HG02678 (cell line): ENCODE results near the gene PEPD.
"Not testable (repeated sequence)": the region's sequence is repeated elsewhere in the genome, so short reads cannot be mapped to it uniquely, and the experiment has no call there.

Experiments
- ATAC-seq: cut with Tn5 transposase; IDR thresholded peaks from one replicate; pipeline ENCODE4 v1.9.1; 2021; ENCODE audit warnings: mild to moderate bottlenecking, moderate library complexity; ENCODE audit not compliant: unreplicated experiment

PEPD gene

DNA sequence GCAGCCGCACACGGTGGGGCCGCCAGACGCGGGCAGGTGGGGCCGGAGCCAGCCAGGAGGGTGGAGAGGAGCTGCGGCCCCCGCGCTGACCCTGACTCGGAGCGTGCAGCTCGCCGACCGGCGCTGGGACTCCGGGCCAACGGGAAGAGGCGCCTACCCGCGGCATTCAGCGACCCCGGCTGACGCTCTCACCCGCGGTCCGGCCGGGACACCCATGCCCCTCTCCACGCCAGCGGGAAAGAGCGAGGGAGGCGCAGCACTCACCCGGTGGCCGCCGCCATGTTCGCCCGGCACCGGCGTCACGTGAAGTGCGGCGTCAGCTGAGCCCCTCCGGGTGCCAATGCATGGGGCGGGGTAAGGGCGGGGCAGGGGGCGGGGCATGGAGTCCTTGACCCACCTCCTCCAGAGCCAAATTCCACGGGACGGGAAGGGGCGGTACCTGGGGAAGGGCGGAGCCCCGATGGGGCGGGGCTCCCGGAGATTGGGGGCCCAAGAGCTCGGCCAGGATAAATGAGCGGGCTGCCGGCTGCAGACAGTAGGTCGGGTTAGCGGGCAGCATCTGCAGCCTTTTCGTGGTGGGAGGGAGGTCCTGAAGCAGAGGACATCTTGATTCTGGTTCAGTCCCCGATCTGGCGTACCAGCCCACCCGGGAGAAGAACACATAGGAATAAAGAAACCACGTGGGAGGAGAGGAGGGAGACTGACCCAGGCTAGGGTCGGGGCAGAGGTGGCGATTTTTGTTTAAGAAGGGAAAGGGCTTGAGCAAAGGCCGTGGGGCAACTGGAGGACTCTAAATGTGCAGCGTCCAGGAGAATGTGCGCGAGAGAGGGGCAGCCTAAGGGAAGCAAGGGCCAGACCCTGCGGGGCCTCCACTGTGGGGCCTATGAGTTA is at the start of gene PEPD:
Gene PEPD (minus strand): TSS at position 312 of the 891 bp plus-strand sequence. CDS start 31 bp downstream, at position 281.
- ATAC-seq: peak; percentile 94

GRCh38 chr19:33569821-33570220 is 48.2 kb upstream of the PEPD start:
- ATAC-seq: no peak

GRCh38 chr19:33568706-33569105 is 47.1 kb upstream of the PEPD start:
- ATAC-seq: no peak

- ATAC-seq: no peak
These were observed 43.3 kb upstream of the PEPD start for GRCh38 chr19:33564836-33565338.

- ATAC-seq: no peak
These were observed 41.0 kb upstream of the PEPD start for GRCh38 chr19:33562636-33563035.

- ATAC-seq: not testable (repeated sequence)
These were observed 40.1 kb upstream of the PEPD start for GRCh38 chr19:33561666-33562065.

GRCh38 chr19:33561261-33561660 is 39.7 kb upstream of the PEPD start:
- no peak for ATAC-seq

GRCh38 chr19:33559996-33560395 is 38.4 kb upstream of the PEPD start:
- ATAC-seq: no peak

- ATAC-seq: no peak
These were observed 37.3 kb upstream of the PEPD start for GRCh38 chr19:33558856-33559255.

- no peak for ATAC-seq
These were observed 36.6 kb upstream of the PEPD start for GRCh38 chr19:33558151-33558550.

GRCh38 chr19:33557720-33558119 is 36.1 kb upstream of the PEPD start:
- ATAC-seq: no peak

DNA sequence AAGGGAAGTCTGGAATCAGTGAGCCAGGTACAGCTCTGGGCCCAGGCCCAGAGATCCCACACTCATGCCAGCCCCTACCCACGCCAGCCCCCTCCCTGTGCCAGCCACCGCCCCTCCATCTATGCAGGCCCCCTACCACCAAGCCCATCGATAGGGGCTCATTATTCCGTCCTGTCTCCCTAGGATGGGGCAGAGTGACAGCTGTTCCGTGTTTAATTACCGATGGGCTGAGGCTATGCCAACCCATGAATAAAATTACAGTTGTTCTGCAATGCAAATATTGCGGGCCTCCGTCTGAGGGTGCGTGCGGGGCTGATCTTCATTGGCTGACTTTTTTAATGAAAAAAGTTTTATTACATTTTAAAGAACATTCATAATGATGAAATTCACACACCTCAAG is 35.6 kb upstream of the PEPD start:
- no peak for ATAC-seq

- no peak for ATAC-seq
These were observed 34.7 kb upstream of the PEPD start for GRCh38 chr19:33556261-33556660.

DNA sequence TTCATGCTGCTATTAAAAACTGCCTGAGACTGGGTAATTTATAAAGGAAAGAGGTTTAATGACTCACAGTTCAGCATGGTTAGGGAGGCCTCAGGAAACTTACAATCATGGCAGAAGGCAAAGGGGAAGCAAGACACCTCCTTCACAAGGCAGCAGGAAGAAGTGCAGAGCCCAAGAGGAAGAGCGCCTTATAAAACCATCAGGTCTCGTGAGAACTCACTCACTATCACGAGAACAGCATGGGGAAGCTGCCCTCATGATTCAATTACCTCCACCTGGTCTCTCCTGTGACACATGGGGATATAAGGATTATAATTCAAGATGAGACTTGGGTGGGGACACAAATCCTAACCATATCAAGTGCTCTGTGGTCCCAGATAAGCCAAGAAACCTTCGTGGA is 34.1 kb upstream of the PEPD start:
- ATAC-seq: not testable (repeated sequence)

- ATAC-seq: no peak
These were observed 33.2 kb upstream of the PEPD start for GRCh38 chr19:33554821-33555220.

DNA sequence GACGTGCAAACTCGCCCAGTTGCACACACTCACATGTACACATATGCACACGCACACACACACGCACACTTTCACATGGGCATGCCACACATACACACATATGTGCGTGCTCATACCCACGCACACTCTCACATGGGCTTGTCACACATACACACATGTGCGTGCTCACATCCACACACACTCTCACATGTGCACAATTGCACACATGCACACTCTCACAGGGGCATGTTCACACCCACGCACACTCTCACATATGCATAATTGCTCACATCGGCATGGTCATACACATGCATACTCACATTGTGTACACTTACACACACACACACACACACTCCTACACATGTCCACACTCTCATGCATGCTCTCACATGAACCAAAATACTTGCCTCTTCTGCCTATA is 32.8 kb upstream of the PEPD start:
- ATAC-seq: no peak

DNA sequence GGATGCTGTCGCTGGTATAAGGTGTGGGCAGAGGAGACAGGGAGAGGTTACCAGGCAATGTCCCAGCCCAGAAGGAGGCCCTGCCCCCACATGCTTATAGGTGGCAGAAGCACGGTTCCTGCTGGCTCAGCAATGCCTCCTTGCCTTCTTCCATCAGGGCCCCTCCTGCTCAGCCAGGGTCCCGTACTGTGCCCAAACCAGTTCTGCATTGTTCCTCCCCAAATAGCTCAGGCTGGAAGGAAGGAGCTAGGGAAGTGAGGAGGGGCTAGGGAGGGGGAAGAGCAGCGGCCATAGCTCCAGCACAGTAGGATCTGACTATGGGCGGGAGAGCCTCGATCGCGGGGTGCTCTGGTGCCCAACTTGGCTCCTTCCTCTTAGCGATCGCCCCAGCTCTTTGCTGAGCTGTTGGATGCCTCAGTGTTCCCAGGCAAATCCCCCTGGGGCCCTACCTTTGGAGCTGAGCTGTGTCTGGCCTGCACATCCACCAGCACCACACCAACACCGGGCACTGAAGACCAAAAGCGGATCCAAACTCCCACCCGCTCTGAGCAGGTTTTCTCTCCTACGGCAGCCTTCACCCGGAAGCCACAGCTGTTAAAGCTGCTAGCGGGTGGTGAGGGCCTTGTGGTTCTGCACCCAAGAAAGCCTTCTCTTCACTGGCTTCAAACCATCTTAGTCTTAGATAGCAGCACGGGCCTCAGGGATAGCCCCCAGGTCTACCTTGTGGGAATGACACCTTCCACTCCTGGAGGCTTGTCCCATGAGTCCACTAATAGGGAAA is 32.1 kb upstream of the PEPD start:
- no peak for ATAC-seq

DNA sequence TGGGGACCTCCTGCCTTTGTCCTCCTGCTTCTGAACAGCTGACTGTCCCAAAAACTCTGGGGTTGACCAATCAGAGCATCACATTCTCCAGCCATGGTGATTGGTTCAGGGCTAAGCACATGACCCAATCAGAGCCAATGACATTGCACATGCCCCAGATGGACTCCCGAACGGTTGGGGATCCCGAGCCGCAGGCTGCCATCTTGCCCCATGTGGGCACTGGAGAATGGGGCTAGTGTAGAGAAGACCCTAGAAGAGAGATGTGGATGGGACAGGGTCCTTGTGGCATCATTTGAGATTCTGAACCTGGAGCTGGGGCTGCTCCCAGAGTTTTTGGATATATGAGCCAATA is 31.3 kb upstream of the PEPD start:
- no peak for ATAC-seq

DNA sequence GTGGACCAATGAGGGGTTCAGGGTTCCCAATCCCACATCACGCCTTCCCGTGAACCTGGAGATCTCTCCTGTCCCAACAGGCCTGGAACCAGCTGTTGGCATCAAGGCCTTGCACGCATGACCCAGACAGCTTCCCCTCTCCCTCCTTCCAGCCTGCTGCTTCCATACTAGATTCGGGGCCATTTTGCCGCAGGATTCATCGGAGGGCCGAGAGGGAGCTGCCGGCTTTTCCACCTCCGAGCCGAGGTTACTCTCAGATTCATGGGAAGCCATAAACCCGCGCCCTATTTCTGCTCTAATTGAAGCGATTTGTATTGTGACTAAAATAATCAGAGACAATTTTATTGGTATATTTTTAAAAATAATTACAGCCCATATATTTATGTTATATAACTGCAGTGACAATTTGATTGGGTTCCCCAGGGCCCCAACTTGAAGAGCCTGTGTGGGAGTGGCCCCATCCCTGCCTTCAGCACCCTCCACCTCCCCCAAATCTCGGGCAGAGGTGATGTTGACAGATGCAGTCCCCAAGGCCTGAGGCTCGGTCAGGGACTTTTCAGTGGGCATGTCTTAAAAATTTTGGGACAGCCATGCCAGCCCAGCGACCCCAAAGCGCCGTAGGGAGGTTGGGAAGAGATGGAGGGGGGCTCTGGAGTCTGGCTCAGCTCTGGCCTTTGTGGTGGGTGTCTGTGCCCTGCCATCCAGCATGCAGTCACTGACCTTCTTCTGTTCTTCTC is 30.8 kb upstream of the PEPD start:
- no peak for ATAC-seq

DNA sequence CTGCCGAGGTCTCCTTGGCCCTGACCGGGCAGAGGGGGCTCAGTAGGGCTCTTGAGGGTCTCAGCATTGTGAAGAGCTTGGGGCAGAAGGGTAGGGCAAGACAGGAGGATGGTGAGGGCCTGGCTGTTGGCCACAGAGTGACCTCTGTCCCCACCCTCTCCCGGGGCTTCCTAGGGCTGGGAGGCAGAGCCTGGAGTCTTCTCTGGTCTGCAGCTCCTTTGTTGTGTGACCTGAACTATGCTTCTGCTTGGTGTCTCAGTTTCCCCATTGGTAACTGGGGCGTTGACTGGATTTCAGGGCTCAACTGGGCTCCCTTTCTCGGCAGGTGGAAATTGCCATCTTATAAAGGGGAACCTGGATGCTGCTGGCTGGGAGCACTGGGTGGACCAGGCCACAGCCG is 30.1 kb upstream of the PEPD start:
- ATAC-seq: no peak

GRCh38 chr19:33550768-33551167 is 29.2 kb upstream of the PEPD start:
- no peak for ATAC-seq
